Activated CD8-positive, alpha-beta T cell treated with anti-CD3 and anti-CD28 coated beads for 36 hours (primary cell): ENCODE data around the gene SHANK2. TPM values are rescaled to one million over a fixed set of nuclear protein-coding genes. Genes with fewer than 3 reads are reported as not detected.

Experiments
- ATAC-seq: fragments of 200-7000 bp; cut with Tn5 transposase; one replicate; pipeline ENCODE4 v1.10.0; 2021; ENCODE audit warnings: mild to moderate bottlenecking, moderate library complexity
- CTCF ChIA-PET: fragments of 350-600 bp; sonication (Branson Sonifier 250); formaldehyde crosslinking; loops from one replicate; lab custom pipeline; 2021; ENCODE audit warnings: antibody characterized with exemption; lab: Charles Lee
- POLR2A ChIA-PET: fragments of 350-600 bp; sonication (Branson Sonifier 250); formaldehyde crosslinking; loops from one replicate; lab custom pipeline; 2021; ENCODE audit warnings: antibody characterized with exemption; lab: Charles Lee
- DNase-seq: peaks from one replicate; pipeline ENCODE4 v3.0.0-alpha.2; 2020
- H3K27ac Mint-ChIP-seq: one replicate; pipeline ENCODE4 v1.8.0; 2021; ENCODE audit warnings: mild to moderate bottlenecking, mixed read lengths
- H3K27me3 Mint-ChIP-seq: one replicate; pipeline ENCODE4 v1.8.0; 2021; ENCODE audit warnings: mixed read lengths
- H3K36me3 Mint-ChIP-seq: one replicate; pipeline ENCODE4 v1.8.0; 2021; ENCODE audit warnings: low read depth, mixed read lengths
- H3K4me1 Mint-ChIP-seq: one replicate; pipeline ENCODE4 v1.8.0; 2021; ENCODE audit warnings: low read depth, mixed read lengths
- H3K4me3 Mint-ChIP-seq: one replicate; pipeline ENCODE4 v1.8.0; 2021; ENCODE audit warnings: mild to moderate bottlenecking, moderate library complexity, mixed read lengths
- H3K9me3 Mint-ChIP-seq: one replicate; pipeline ENCODE4 v1.8.0; 2021; ENCODE audit warnings: mixed read lengths
- intact Hi-C: fragments of 100-400 bp; cut with micrococcal nuclease; formaldehyde crosslinking; loops from one replicate; pipeline ENCODE4 v1.10.0; 2022
- total RNA-seq, 2 experiments: library from RNA; stranded (reverse); gene quantifications; one replicate each; pipeline ENCODE4 v1.2.3, GENCODE V29; 2021
- TF ChIP-seq, protein P1 (sequence below): fragments of 200-600 bp; IDR thresholded peaks from one replicate; pipeline ENCODE4 v1.8.0; 2022; ENCODE audit warnings: antibody characterized with exemption, mild to moderate bottlenecking

The SHANK2 gene
- not detected for total RNA-seq

DNA sequence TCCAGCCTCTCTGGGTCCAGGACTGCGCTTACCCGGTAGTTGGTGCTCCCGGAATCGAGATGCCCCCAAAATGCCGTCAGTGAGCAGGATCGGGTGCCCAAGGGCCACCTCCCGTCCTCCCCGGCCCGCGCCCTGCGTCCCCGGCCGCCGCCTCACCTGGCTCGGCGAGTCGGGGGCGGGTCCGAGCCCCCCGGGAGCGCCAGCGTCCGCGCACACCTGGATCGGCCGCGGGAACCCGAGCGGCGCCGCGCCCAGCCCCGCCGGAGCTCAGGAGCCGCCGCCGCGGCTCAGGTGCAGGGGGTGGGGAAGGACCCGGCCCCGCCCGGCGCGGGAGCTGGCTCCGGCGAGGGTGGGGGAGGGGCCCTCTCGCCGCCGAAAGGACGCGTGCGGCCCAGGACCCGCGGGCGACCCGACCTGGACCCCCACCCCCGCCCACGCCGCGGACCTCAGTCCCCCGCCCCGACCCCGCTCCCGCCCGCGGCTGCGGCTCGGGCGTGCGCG lies at the start of gene SHANK2:
TSS of gene SHANK2 (minus strand) at position 309 of the 501 bp plus-strand sequence. CDS start 105,251 bp downstream, outside the sequence.
- H3K27ac Mint-ChIP-seq: no peak within 1 kb of the TSS
- no peak for ATAC-seq
- no peak within 1 kb of the TSS for H3K4me3 Mint-ChIP-seq
- H3K4me1 Mint-ChIP-seq: no peaks in the 10 kb centered on the region
- TF ChIP-seq, protein P1, sequence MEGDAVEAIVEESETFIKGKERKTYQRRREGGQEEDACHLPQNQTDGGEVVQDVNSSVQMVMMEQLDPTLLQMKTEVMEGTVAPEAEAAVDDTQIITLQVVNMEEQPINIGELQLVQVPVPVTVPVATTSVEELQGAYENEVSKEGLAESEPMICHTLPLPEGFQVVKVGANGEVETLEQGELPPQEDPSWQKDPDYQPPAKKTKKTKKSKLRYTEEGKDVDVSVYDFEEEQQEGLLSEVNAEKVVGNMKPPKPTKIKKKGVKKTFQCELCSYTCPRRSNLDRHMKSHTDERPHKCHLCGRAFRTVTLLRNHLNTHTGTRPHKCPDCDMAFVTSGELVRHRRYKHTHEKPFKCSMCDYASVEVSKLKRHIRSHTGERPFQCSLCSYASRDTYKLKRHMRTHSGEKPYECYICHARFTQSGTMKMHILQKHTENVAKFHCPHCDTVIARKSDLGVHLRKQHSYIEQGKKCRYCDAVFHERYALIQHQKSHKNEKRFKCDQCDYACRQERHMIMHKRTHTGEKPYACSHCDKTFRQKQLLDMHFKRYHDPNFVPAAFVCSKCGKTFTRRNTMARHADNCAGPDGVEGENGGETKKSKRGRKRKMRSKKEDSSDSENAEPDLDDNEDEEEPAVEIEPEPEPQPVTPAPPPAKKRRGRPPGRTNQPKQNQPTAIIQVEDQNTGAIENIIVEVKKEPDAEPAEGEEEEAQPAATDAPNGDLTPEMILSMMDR: no peak
- H3K27me3 Mint-ChIP-seq: peaks cover 44% of the 10 kb centered on the region
- intact Hi-C loops: no loop called here
- H3K36me3 Mint-ChIP-seq: no peaks in the 10 kb centered on the region
- H3K9me3 Mint-ChIP-seq: no peaks in the 10 kb centered on the region
- no peak for DNase-seq
- ChIA-PET CTCF (no interaction called here), POLR2A (no interaction called here)

DNA sequence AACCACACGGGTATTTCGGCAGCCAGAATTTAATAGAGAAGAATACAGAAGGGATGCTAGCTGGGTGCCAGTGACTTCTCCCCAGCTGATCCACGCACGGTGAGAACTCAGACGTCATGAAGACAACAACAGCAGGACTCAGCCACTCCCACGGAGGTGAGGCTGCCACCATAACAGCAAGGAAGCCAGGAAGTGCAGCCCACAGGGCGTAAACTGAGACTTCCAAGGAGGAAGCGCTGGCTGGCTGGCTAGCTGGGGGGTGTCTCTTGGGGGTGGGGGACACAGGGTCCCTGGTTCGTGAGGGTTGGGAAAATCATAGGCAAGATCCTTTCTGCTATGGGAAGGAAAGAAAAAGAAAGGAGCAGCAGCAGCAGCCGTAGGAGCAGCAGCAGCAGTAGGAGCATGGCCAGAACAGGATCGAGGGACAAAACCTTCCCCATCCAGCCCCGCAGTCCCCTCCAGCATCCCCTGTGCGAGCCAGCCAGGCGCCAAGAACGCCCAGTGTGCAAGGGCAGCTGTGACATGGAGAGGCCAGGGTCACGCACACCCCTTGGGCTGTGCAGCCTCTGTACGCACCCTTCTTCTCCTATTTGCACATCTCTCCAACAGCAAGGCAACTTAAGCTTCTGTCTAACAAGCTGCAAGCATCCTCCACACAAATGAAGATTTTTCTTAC lies 49.6 kb upstream of the SHANK2 start:
- ChIA-PET CTCF (interaction anchor here (1.0 kb wide), 1 partner anchor 11 kb away, joined by 3 read pairs; no protein-coding TSS in a partner anchor), POLR2A (no interaction called here)
- ATAC-seq (no peak), DNase-seq (no peak)
- H3K4me1 Mint-ChIP-seq: no peaks in the 10 kb centered on the region
- no peak overlapping the region for H3K4me3 Mint-ChIP-seq
- TF ChIP-seq, protein P1: no peak
- no peaks in the 10 kb centered on the region for H3K36me3 Mint-ChIP-seq
- H3K9me3 Mint-ChIP-seq: no peaks in the 10 kb centered on the region
- intact Hi-C loops: no loop called here
- peaks cover 6% of the 10 kb centered on the region for H3K27me3 Mint-ChIP-seq
- H3K27ac Mint-ChIP-seq: no peak overlapping the region

DNA sequence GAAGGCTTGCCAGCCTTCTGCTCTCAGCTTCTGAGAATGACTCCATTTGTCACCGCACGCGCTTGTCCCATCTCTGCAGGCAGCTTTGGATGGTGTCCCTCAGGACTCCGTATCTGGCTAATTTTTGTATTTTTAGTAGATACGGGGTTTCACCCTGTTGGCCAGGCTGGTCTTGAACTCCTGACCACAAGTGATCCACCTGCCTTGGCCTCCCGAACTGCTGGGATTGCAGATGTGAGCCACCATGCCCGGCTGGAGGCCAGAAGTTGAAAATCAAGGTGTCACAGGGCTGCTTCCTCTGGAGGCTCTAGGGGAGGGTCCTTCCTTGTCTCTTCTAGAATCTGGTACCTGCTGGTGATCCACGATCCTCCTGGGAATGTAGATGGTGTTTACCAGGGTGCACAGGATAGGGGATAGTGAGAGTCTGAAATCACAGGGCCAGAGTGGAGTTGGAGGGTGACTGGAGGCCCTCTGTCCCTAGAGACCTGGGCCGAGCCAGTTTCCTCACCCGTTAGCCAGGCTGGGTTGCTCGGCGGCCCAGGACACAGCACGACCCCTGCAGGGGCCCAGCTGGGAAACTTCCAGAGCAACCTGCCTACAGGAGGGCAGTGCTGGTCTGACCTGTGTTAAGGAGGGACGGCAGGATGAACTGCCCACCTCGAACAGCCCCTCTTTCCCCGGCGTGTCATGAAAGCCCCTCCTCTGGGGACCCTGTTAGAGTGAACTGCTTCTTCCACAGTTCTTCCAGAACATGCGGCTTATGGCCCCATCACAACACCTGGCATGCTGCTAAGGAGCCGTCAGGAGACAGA lies 48.9 kb upstream of the SHANK2 start:
- CTCF ChIA-PET: interaction anchor here (1.0 kb wide), 1 partner anchor 12 kb away, joined by 3 read pairs; no protein-coding TSS in a partner anchor
- Mint-ChIP-seq H3K4me1 (no peaks in the 10 kb centered on the region), H3K36me3 (no peaks in the 10 kb centered on the region), H3K27ac (no peak overlapping the region), H3K4me3 (no peak overlapping the region), H3K27me3 (peaks cover 8% of the 10 kb centered on the region), H3K9me3 (no peaks in the 10 kb centered on the region)
- POLR2A ChIA-PET: no interaction called here
- TF ChIP-seq, protein P1: no peak
- DNase-seq (no peak), ATAC-seq (no peak)
- intact Hi-C loops: no loop called here

DNA sequence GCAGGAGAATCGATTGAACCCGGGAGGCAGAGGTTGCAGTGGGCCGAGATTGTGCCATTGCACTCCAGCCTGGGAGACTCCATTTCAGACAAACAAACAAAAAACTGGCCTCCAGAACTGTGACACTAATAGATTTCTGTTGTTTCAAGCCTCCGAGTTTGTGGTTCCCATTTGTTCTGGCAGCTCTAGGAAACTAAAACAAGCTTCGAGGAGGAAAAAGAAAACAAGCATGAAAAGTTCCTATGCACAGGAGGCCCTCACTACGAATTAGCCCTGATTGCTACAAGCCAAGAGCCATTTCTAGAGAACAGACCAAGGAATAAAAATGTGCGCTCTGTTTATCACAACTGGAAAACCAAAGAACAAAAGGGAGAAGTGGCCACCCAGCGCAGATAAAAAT lies 47.8 kb upstream of the SHANK2 start:
- CTCF ChIA-PET: no interaction called here
- Mint-ChIP-seq H3K27me3 (peaks cover 14% of the 10 kb centered on the region), H3K36me3 (no peaks in the 10 kb centered on the region), H3K4me1 (no peaks in the 10 kb centered on the region), H3K9me3 (no peaks in the 10 kb centered on the region), H3K4me3 (no peak overlapping the region), H3K27ac (no peak overlapping the region)
- TF ChIP-seq, protein P1: no peak
- ATAC-seq (no peak), DNase-seq (no peak)
- intact Hi-C loops: no loop called here
- POLR2A ChIA-PET: no interaction called here

DNA sequence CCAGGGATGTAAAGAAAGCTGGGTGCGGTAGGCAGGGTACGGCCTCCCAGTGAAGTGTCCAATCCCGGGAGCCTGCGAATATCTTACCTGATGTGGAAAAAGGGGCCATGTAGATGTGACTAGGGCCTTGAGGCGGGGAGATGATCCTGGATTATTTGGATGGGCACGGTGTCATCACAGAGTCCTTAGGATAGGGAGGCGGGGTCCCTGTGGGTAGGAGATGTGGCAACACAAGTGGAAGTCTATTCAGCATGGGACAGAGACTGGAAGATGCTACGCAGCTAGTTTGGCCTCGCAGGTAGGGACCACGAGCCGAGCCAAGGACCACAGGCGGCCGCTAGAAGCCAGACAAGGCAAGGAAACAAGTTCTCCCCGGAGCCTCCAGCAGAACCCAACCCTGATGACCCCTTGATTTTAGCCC lies 46.4 kb upstream of the SHANK2 start:
- intact Hi-C loops: no loop called here
- peaks cover 14% of the 10 kb centered on the region for H3K27me3 Mint-ChIP-seq
- H3K9me3 Mint-ChIP-seq: no peaks in the 10 kb centered on the region
- CTCF ChIA-PET: no interaction called here
- TF ChIP-seq, protein P1: no peak
- POLR2A ChIA-PET: no interaction called here
- no peak overlapping the region for H3K4me3 Mint-ChIP-seq
- H3K4me1 Mint-ChIP-seq: no peaks in the 10 kb centered on the region
- ATAC-seq (no peak), DNase-seq (no peak)
- H3K27ac Mint-ChIP-seq: no peak overlapping the region
- no peaks in the 10 kb centered on the region for H3K36me3 Mint-ChIP-seq
